Activated T-helper 2 cell treated with anti-CD3 and anti-CD28 coated beads, Interferon-gamma antibody, Interleukin-2, Interleukin-4, amounts not matched to agents 10 μg/mL and 5 μg/mL and 100 μg/mL, durations not matched to agents 14 hours and 24 hours and 36 hours (primary cell): Measurements from ENCODE around the gene NCOA1. TPM values are rescaled to one million over a fixed set of nuclear protein-coding genes. Genes with fewer than 3 reads are reported as not detected.

Experiments used
- DNase-seq: peaks from one replicate; pipeline ENCODE4 v3.0.0; 2021; ENCODE audit warnings: low spot score
- H3K27ac Mint-ChIP-seq: one replicate; pipeline ENCODE4 v1.8.0; 2021; ENCODE audit warnings: mixed read lengths
- H3K27me3 Mint-ChIP-seq: one replicate; pipeline ENCODE4 v1.8.0; 2021; ENCODE audit warnings: low read depth, mixed read lengths
- H3K36me3 Mint-ChIP-seq: one replicate; pipeline ENCODE4 v1.8.0; 2021; ENCODE audit warnings: low read depth, mixed read lengths
- H3K4me1 Mint-ChIP-seq: one replicate; pipeline ENCODE4 v1.8.0; 2021; ENCODE audit warnings: low read depth, mixed read lengths
- H3K4me3 Mint-ChIP-seq: one replicate; pipeline ENCODE4 v1.8.0; 2021; ENCODE audit warnings: low read depth, mild to moderate bottlenecking, moderate library complexity, mixed read lengths
- H3K9me3 Mint-ChIP-seq: one replicate; pipeline ENCODE4 v1.8.0; 2021; ENCODE audit warnings: mixed read lengths
- intact Hi-C: fragments of 100-400 bp; cut with micrococcal nuclease; formaldehyde crosslinking; loops from one replicate; pipeline ENCODE4 v1.15.1; 2023
- total RNA-seq: library from RNA; stranded (reverse); gene quantifications from 2 replicates; pipeline ENCODE4 v1.2.3, GENCODE V29; 2022

Gene NCOA1
- total RNA-seq, 1 donor from 2014 or later: 28.3 TPM

DNA sequence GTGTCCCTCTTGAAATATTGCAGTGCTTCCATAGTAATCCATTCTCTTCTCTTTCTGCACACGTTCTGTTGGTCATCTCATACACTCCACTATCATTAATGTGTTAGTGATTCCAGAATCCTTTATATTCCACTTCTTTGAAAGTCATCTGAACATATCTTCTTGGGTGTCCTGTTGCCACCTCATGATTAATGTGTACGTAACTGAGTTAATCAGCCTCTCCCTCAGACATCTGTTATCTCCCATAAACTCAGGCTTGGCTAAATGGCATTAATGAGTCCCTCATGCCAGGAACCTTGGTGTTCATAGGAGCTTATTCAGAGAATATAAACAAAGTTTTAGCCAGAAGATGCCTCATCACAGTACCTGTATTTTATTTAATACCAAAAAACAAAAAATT, 126.4 kb downstream of the NCOA1 start:
- Mint-ChIP-seq H3K27me3 (no peaks in the 10 kb centered on the region), H3K9me3 (no peaks in the 10 kb centered on the region), H3K4me1 (peaks cover 10% of the 10 kb centered on the region), H3K36me3 (no peaks in the 10 kb centered on the region), H3K27ac (no peak overlapping the region), H3K4me3 (no peak overlapping the region)
- no peak for DNase-seq
- intact Hi-C loops: loop anchor here (10.0 kb wide), 1 partner anchor 177 kb away; the partner anchor contains the start of genes CENPO and PTRHD1

DNA sequence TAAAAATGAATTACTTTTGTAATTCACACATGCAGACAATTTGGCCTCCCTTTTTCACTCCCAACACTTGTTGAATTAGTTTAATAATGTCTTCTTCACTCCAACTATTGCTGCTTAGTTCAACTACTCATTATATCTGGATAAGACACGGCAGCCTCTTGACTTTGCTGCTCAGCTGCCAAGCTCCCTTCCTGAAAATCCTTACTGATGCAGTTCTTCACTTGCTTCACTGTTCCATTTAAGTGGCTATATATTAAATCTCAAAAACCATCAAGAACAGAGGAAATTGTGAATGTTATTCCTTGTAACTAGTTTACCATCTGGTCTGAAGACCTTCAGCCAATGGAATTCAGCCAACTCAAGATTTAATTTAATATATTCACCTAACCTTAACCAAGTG, 127.1 kb downstream of the NCOA1 start:
- Mint-ChIP-seq H3K36me3 (no peaks in the 10 kb centered on the region), H3K27ac (no peak overlapping the region), H3K4me3 (no peak overlapping the region), H3K27me3 (no peaks in the 10 kb centered on the region), H3K9me3 (no peaks in the 10 kb centered on the region), H3K4me1 (peaks cover 10% of the 10 kb centered on the region)
- DNase-seq: no peak
- intact Hi-C loops: loop anchor here (10.0 kb wide), 1 partner anchor 177 kb away; the partner anchor contains the start of genes CENPO and PTRHD1

GRCh38 chr2:24618680-24619079, 127.6 kb downstream of the NCOA1 start:
- intact Hi-C loops: loop anchor here (10.0 kb wide), 1 partner anchor 176 kb away; the partner anchor contains the start of genes CENPO and PTRHD1
- Mint-ChIP-seq H3K4me1 (peaks cover 8% of the 10 kb centered on the region), H3K27me3 (no peaks in the 10 kb centered on the region), H3K36me3 (no peaks in the 10 kb centered on the region), H3K9me3 (no peaks in the 10 kb centered on the region), H3K27ac (no peak overlapping the region), H3K4me3 (no peak overlapping the region)
- no peak for DNase-seq

- peaks cover 5% of the 10 kb centered on the region for H3K36me3 Mint-ChIP-seq
- no peaks in the 10 kb centered on the region for H3K27me3 Mint-ChIP-seq
- no peak for DNase-seq
- H3K4me1 Mint-ChIP-seq: peaks cover 10% of the 10 kb centered on the region
- H3K27ac Mint-ChIP-seq: no peak overlapping the region
- H3K9me3 Mint-ChIP-seq: no peaks in the 10 kb centered on the region
- no peak overlapping the region for H3K4me3 Mint-ChIP-seq
- intact Hi-C loops: no loop called here
Measured at GRCh38 chr2:24620936-24621335, 129.9 kb downstream of the NCOA1 start.

DNA sequence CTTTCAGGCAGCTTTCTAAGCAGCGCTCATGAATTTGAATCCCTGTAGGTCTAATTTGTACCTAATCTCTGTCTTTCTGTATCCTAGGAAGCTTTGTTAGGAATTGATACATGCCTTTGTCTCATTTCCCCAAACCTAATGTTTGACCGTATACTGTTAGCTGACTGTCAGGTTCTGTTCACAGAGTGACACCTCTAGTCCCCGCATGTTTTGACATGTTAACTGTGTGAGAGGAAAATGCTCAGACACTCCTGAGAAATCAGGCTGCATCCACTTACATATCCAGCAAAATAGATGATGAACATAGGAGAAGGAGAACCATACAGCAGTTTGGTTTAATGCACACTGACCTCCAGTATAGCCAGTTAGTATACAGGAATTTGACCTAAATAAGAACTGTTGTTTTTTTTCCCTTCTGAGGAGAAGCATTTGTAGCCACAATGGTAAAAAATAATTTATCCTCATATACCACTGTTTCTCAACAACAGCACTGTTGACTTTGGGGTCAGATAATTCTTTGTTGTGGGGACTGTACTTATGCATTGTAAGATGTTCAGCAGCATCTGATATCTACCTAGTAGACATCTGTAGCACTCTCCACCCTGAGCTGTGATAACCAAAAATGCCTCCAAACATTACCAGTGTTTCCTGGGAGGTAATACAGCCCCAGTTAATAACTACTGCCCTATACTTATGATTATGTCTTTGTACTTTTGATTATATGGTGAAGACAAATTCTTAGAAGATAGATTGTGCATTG, 130.9 kb downstream of the NCOA1 start:
- H3K4me3 Mint-ChIP-seq: no peak overlapping the region
- H3K27ac Mint-ChIP-seq: no peak overlapping the region
- peaks cover 13% of the 10 kb centered on the region for H3K4me1 Mint-ChIP-seq
- H3K36me3 Mint-ChIP-seq: peaks cover 5% of the 10 kb centered on the region
- H3K9me3 Mint-ChIP-seq: no peaks in the 10 kb centered on the region
- no peaks in the 10 kb centered on the region for H3K27me3 Mint-ChIP-seq
- intact Hi-C loops: no loop called here
- DNase-seq: no peak

GRCh38 chr2:24623535-24623934, 132.5 kb downstream of the NCOA1 start:
- DNase-seq: no peak
- H3K27ac Mint-ChIP-seq: no peak overlapping the region
- no peaks in the 10 kb centered on the region for H3K9me3 Mint-ChIP-seq
- H3K4me1 Mint-ChIP-seq: peaks cover 13% of the 10 kb centered on the region
- intact Hi-C loops: no loop called here
- peaks cover 5% of the 10 kb centered on the region for H3K36me3 Mint-ChIP-seq
- H3K4me3 Mint-ChIP-seq: no peak overlapping the region
- no peaks in the 10 kb centered on the region for H3K27me3 Mint-ChIP-seq

DNA sequence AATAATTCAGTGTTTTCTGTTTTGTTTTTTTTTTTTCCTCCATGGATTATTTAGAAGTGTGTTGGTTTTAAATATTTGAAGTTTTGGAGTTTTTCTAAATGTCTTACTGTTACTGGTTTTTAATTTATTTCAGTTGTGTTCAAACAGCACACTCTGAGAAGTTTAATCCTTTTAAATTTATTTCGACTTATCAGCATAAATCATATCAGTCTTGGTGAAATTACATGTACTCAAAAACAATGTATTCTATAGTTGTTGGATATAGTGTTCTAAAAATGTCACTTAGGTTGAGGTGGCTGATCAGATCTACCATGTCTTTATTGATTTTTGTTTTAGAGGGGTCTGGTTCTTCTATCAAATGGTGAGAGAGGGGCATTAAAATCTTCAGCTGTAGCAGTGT, 134.7 kb downstream of the NCOA1 start:
- Mint-ChIP-seq H3K9me3 (no peaks in the 10 kb centered on the region), H3K4me3 (no peak overlapping the region), H3K27ac (no peak overlapping the region), H3K27me3 (no peaks in the 10 kb centered on the region), H3K4me1 (peaks cover 16% of the 10 kb centered on the region), H3K36me3 (peaks cover 5% of the 10 kb centered on the region)
- intact Hi-C loops: no loop called here
- no peak for DNase-seq

- DNase-seq: no peak
- Mint-ChIP-seq H3K9me3 (no peaks in the 10 kb centered on the region), H3K27me3 (no peaks in the 10 kb centered on the region), H3K4me1 (peaks cover 16% of the 10 kb centered on the region), H3K4me3 (no peak overlapping the region), H3K36me3 (peaks cover 5% of the 10 kb centered on the region), H3K27ac (no peak overlapping the region)
- intact Hi-C loops: no loop called here
Measured at GRCh38 chr2:24626131-24626530, 135.1 kb downstream of the NCOA1 start.

- H3K9me3 Mint-ChIP-seq: no peaks in the 10 kb centered on the region
- H3K4me1 Mint-ChIP-seq: peaks cover 12% of the 10 kb centered on the region
- H3K4me3 Mint-ChIP-seq: no peak overlapping the region
- intact Hi-C loops: no loop called here
- no peak overlapping the region for H3K27ac Mint-ChIP-seq
- DNase-seq: no peak
- no peaks in the 10 kb centered on the region for H3K27me3 Mint-ChIP-seq
- peaks cover 5% of the 10 kb centered on the region for H3K36me3 Mint-ChIP-seq
Measured at GRCh38 chr2:24628746-24629145, 137.7 kb downstream of the NCOA1 start.

DNA sequence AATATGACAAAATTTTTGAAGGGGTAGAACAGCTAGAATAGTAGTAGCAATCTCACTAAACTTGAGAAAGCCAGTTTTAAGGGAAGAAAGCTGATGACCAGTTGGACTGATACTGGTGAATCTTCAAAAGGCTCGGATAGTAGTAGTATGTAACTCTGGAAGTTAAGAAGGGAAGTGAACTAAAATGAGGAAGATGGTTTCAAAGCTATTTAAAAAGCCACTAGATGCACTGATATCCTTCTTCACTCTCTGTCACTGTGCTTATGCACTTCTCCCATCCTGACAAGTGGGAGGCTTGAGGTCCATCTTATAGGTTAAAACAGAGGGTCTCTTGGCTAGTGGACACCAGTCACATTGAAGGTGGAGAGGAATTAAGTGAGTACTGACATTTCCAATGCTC, 141.1 kb downstream of the NCOA1 start:
- H3K4me1 Mint-ChIP-seq: peaks cover 4% of the 10 kb centered on the region
- no peak overlapping the region for H3K4me3 Mint-ChIP-seq
- DNase-seq: no peak
- no peaks in the 10 kb centered on the region for H3K27me3 Mint-ChIP-seq
- H3K36me3 Mint-ChIP-seq: no peaks in the 10 kb centered on the region
- intact Hi-C loops: no loop called here
- no peaks in the 10 kb centered on the region for H3K9me3 Mint-ChIP-seq
- no peak overlapping the region for H3K27ac Mint-ChIP-seq

- Mint-ChIP-seq H3K4me1 (peaks cover 6% of the 10 kb centered on the region), H3K27me3 (no peaks in the 10 kb centered on the region), H3K27ac (no peak overlapping the region), H3K36me3 (peaks cover 8% of the 10 kb centered on the region), H3K4me3 (no peak overlapping the region), H3K9me3 (peaks cover 10% of the 10 kb centered on the region)
- intact Hi-C loops: no loop called here
- DNase-seq: no peak
Measured at GRCh38 chr2:24635181-24635580, 144.1 kb downstream of the NCOA1 start.

- no peak for DNase-seq
- H3K27ac Mint-ChIP-seq: no peak overlapping the region
- no peaks in the 10 kb centered on the region for H3K27me3 Mint-ChIP-seq
- intact Hi-C loops: no loop called here
- H3K4me3 Mint-ChIP-seq: no peak overlapping the region
- H3K9me3 Mint-ChIP-seq: peaks cover 10% of the 10 kb centered on the region
- peaks cover 8% of the 10 kb centered on the region for H3K36me3 Mint-ChIP-seq
- peaks cover 8% of the 10 kb centered on the region for H3K4me1 Mint-ChIP-seq
Measured at GRCh38 chr2:24638568-24638967, 147.5 kb downstream of the NCOA1 start.

DNA sequence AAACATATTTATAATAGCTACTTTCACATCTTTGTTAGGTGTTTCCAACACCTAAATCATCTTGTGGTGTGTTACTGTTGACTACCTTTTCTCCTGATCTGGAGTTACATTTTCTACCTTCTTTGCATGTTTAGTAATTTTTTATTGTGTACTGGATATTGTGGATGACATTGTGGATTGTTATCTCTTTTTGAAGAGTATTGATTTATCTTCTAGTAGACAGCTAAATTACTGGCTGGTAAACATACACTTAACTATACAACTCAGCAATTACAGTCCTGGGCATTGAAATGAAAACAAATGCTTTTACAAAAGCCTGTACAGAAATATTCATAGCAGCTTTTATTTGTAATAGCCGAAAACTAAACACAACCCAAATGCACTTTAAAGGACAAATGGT, 151.3 kb downstream of the NCOA1 start:
- Mint-ChIP-seq H3K9me3 (peaks cover 10% of the 10 kb centered on the region), H3K4me1 (peaks cover 8% of the 10 kb centered on the region), H3K4me3 (no peak overlapping the region), H3K27ac (no peak overlapping the region), H3K36me3 (peaks cover 11% of the 10 kb centered on the region), H3K27me3 (no peaks in the 10 kb centered on the region)
- intact Hi-C loops: no loop called here
- no peak for DNase-seq
